ENCODE data around the gene CPEB1.

- TF ChIP-seq TAF1 (IDR thresholded peaks at IDR 0.05; ENCODE audit: borderline replicate concordance, insufficient read depth, low read length) (no peak), POLR2AphosphoS5 (IDR thresholded peaks at IDR 0.05; ENCODE audit: low read depth, low read length) (no peak), SIN3A (IDR thresholded peaks at IDR 0.05; ENCODE audit: borderline replicate concordance, insufficient read depth, low read length) (no peak), REST (IDR thresholded peaks at IDR 0.05; ENCODE audit: insufficient read depth in 1 of 2, low read depth in 2 of 2, low read length in 2 of 2) (no peak), FOXP2 (optimal IDR thresholded peaks at IDR 0.05; ENCODE audit: borderline replicate concordance, extremely low read depth, extremely low read length, insufficient read depth) (no peak)
These were observed 716 bp downstream of the CPEB1 start for GRCh38 chr15:82646250-82647044.

Measured in PFSK-1 (cell line).